HPDE6-E6E7 (cell line): ENCODE measurements around the gene SLC2A5.

Experiments
- DNase-seq: peaks from one replicate; pipeline ENCODE4 v3.0.0; 2011; ENCODE audit warnings: missing footprints; ENCODE audit errors: extremely low spot score

The SLC2A5 gene

GRCh38 chr1:9088807-9089206, 19.4 kb upstream of the SLC2A5 start:
- DNase-seq = no peak

GRCh38 chr1:9087411-9088125, 18.1 kb upstream of the SLC2A5 start:
- no peak for DNase-seq

- no peak for DNase-seq
Observed at GRCh38 chr1:9086796-9087195, 17.4 kb upstream of the SLC2A5 start.

- no peak for DNase-seq
Observed at GRCh38 chr1:9086045-9086444, 16.6 kb upstream of the SLC2A5 start.

- no peak for DNase-seq
Observed at GRCh38 chr1:9085306-9085940, 16.0 kb upstream of the SLC2A5 start.

GRCh38 chr1:9084906-9085305, 15.5 kb upstream of the SLC2A5 start:
- DNase-seq = no peak

GRCh38 chr1:9081473-9081872, 12.0 kb upstream of the SLC2A5 start:
- DNase-seq = no peak

- DNase-seq = no peak
Observed at GRCh38 chr1:9080705-9081291, 11.4 kb upstream of the SLC2A5 start.

GRCh38 chr1:9079988-9080704, 10.7 kb upstream of the SLC2A5 start:
- no peak for DNase-seq

GRCh38 chr1:9078752-9079500, 9.5 kb upstream of the SLC2A5 start:
- no peak for DNase-seq

GRCh38 chr1:9078015-9078751, 8.7 kb upstream of the SLC2A5 start:
- DNase-seq = no peak

GRCh38 chr1:9075022-9075421, 5.6 kb upstream of the SLC2A5 start:
- no peak for DNase-seq

- no peak for DNase-seq
Observed at GRCh38 chr1:9073143-9073542, 3.7 kb upstream of the SLC2A5 start.

GRCh38 chr1:9071554-9072235, 2.3 kb upstream of the SLC2A5 start:
- DNase-seq = no peak

- DNase-seq = no peak
Observed at GRCh38 chr1:9070486-9070885, 1.1 kb upstream of the SLC2A5 start.

- no peak for DNase-seq
Observed at GRCh38 chr1:9068981-9069325, 482 bp downstream of the SLC2A5 start.

GRCh38 chr1:9066945-9067807, 2.3 kb downstream of the SLC2A5 start:
- no peak for DNase-seq

GRCh38 chr1:9065213-9065751, 4.2 kb downstream of the SLC2A5 start:
- no peak for DNase-seq

- no peak for DNase-seq
Observed at GRCh38 chr1:9062846-9063245, 6.6 kb downstream of the SLC2A5 start.
